DMS53 treated with DMSO at 0.1 percent for 48 hours (cell line): ENCODE results near the gene IDI1.
A peak's percentile ranks its signal among the peaks of the same experiment; 100 is the strongest.
"Not testable (repeated sequence)": the region's sequence is repeated elsewhere in the genome, so short reads cannot be mapped to it uniquely, and the experiment has no call there.

ENCODE experiments used
- DNase-seq: peaks from one replicate; lab custom pipeline; 2025; ENCODE audit not compliant: unreplicated experiment; lab: John Stamatoyannopoulos, UW

The IDI1 gene

DNA sequence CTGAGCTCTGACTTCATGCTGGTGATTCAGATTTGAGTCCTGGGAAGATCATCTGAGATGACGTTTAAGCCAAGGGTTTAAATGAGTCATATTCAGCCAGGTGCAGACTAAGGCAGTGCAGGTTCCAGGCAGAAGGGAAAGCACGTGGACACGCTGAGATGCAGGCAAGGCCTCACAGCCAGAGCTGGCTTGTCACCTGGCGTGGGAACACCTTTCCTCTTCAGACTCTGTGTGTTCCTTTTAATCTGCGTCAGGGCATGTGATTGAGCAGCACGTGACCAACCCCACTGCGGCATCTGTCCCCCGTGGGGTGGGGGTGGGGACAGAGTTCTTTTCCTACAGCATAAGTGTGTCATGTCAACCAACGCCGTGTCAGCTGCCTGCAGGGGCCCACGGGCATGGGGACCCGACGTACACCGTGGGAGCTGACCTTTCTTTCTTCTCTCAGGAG is 12.6 kb downstream of the IDI1 start:
- peak; percentile 90 for DNase-seq

DNA sequence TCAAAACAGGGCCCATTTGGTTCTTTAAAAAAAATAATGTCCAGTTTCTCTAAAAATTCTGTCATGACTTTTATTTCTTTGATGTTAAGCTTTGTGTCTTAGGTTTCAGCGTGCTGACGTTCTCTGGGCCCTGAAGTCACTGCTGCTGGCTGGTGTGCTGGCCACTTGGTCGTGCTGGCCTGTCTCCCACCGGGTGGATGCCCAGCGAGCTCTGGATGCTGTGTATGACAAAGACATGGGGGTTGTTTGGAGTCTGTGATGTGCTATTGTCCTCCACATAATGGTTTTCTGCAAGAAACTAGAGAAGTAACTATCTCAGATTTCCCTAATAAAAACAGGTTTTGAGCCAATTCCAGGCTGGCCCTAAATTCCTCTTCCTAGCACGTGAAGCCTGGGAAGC is 13.7 kb downstream of the IDI1 start:
- no peak for DNase-seq

GRCh38 chr10:1034758-1035157 is 14.2 kb downstream of the IDI1 start:
- no peak for DNase-seq

DNA sequence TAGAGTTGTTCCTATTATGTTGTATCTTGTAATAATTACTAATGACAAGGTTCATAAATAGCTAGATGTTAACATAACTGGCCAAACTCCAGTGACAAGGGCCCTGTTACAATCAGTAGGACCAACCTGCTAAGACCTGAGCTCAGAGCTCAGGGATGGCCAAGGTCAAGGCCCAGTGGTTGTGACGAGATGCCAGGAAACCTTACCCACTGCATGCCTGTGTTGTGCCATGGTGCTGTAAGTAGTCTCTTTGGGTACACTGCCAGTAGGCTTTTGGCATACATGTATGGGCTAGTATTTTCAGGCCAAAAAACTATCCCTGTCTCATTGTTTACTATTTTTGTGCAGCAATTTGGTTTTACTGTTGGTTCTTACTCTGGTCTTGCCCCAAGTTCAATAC is 15.3 kb downstream of the IDI1 start:
- DNase-seq: no peak

DNA sequence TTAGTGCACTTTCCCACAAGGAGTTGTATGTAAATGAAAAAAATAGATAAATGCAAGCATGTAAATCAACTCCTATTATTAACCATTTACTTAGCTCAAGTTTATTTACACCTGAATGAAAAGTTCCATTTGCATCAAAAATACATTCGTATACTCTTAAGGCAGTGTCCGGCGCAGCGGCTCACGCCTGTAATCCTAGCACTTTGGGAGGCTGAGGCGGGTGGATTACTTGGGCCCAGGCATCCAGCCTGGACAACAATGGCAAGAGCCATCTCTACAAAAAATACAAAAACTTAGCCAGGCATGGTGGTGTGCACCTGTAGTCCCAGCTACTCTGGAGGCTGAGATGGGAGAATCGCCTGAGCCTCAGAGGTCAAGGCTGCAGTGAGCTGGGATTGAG is 19.1 kb downstream of the IDI1 start:
- DNase-seq: no peak

GRCh38 chr10:1026578-1026977 is 22.3 kb downstream of the IDI1 start:
- DNase-seq: no peak

GRCh38 chr10:1025683-1026082 is 23.2 kb downstream of the IDI1 start, which contains the start of gene IDI2:
Gene IDI2, minus strand, starts transcription at chr10:1025859. Its CDS starts 1,136 bp downstream, at chr10:1024723.
- DNase-seq: no peak

GRCh38 chr10:1024103-1024502 is 24.8 kb downstream of the IDI1 start:
- no peak for DNase-seq

DNA sequence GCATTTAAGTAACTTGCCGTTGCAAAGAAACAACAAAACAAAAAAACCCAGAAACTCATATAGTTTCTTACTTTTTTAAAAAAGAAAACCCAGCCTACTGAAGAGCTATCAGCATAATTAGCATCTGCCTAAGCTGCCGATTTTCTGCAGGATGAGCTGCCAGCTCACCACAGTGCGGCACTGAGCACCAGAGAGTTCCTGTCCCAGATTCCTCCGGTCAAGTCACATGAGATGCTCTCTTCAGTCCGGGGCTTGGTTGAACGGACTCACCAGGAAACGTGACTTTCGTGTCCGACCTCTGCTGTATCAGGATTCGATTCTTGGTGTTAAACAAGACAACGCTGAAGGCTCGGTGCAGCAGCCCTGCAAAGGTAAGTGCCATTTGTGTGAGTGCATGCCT is 26.5 kb downstream of the IDI1 start:
- DNase-seq: no peak

GRCh38 chr10:1020958-1021357 is 28.0 kb downstream of the IDI1 start:
- DNase-seq: no peak

DNA sequence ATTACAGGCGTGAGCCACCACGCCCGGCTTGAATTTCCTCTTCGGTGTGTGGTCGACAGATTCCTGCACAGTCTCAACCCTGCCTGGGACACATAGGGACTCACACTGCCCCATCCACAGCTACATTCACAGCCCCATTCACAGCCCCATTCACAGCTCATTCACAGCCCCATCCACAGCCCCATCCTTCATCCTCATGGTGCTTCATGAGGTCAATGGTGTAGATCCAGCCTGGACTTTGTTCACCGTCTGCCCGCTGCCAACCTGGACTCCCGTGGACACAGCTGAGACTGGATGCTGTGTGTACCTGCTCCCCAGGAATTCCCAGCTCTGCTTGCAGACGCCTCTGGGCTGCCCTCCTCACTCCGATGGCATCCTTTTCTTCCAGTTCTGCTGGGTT is 28.5 kb downstream of the IDI1 start:
- DNase-seq: no peak

DNA sequence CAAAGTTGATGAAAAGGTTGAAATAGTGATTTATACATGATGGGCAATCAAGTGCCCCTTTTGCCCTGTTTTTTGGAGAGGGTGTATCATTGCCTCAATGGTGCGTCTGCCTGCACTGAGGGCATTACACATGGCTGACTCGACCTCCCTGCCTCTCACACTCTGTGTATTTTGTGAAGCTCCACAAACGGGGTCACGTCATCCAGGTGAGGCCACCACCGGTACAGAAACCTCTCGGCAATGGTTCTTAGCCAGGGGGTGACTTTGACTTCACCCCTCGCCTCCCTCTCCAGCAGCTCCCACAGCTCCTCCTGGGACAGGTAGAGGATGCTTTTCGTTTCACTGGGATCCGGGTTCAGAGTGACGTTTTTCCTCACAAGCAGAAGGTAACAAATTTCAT is 29.6 kb downstream of the IDI1 start:
- DNase-seq: no peak

GRCh38 chr10:1015688-1016087 is 33.2 kb downstream of the IDI1 start:
- no peak for DNase-seq

GRCh38 chr10:1011696-1012095 is 37.2 kb downstream of the IDI1 start:
- DNase-seq: no peak

GRCh38 chr10:1010703-1011102 is 38.2 kb downstream of the IDI1 start:
- no peak for DNase-seq

DNA sequence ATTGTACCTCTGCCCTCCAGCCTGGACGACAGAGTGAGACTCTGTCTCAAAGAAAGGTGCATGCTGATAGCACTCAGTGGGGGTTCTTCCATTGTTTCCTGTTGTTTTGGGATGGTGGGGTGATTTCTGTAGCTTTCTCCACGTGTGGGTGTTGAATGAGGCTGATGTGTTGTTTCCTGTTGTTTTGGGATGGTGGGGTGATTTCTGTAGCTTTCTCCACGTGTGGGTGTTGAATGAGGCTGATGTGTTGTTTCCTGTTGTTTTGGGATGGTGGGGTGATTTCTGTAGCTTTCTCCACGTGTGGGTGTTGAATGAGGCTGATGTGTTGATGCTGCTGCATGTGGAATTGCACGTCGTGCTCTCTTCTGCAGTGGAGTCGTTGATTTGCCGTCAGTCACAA is 39.0 kb downstream of the IDI1 start:
- DNase-seq: not testable (repeated sequence)

GRCh38 chr10:1009071-1009494 is 39.8 kb downstream of the IDI1 start:
- no peak for DNase-seq

DNA sequence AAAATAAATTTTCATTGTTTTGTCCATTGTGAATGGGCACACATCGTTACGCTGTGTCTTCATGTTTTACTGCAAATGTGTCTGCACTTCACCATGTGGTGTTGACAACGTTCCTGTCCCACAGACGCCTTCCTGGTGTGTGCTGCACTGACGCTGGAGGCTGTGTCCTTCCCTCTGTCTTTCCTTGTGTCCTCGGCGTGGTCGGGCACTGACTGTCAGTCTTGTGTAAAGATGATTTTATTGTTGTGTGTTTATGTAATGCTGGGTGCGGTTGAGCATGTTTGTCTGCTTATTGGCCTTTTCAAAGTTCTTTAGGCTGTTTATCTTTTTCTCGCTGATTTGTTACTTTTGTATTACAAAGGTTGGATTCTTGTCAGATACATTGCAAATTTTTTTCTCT is 41.3 kb downstream of the IDI1 start:
- no peak for DNase-seq

GRCh38 chr10:1006573-1006972 is 42.3 kb downstream of the IDI1 start:
- no peak for DNase-seq

GRCh38 chr10:1003884-1004670 is 44.8 kb downstream of the IDI1 start:
- DNase-seq: no peak

DNA sequence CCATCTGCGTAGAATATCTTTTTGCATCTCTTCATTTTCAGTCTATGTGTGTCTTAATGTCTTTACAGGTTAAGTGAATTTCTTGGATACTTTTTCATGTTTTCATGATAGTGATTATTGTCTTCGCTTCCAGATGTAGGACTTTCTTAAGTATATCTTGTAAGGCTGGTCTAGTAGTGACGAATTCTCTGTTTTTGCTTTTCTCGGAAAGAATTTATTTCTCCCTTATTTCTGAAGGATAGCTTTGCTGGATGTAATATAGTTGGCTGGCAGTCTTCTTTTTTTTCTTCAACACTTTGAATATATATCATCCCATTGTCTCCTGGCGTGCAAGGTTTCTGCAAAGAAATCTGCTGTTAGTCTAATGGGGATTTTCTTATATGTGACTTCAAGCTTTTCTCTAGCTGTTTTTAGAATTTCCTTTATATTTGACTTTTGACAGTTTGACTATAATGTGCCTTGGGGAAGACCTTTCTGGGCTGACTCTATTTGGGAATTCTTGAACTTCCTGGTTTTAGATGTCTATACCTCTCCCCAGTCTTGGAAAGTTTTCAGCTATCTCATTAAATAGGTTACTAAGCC is 46.4 kb downstream of the IDI1 start:
- DNase-seq: no peak

- no peak for DNase-seq
Measured at GRCh38 chr10:997266-998022, 51.5 kb downstream of the IDI1 start.
